Suppressor macrophage (primary cell): Measurements from ENCODE around the gene MSI2.
"Not testable (repeated sequence)": the region's sequence is repeated elsewhere in the genome, so short reads cannot be mapped to it uniquely, and the experiment has no call there.

Experiments
- DNase-seq, 4 experiments: peaks; one replicate each; pipeline ENCODE4 v3.0.0-alpha.2; 2020 to 2022
- total RNA-seq, 17 experiments: gene quantifications; one replicate each; lab custom pipeline; 2026; ENCODE audit warnings: mixed read lengths in 6 of 17, inconsistent platforms in 3 of 17; lab: John Stamatoyannopoulos, UW

The MSI2 gene
- total RNA-seq, result 1.4 to 13.7 (median 5.3) reads per million in 17 experiments

DNA sequence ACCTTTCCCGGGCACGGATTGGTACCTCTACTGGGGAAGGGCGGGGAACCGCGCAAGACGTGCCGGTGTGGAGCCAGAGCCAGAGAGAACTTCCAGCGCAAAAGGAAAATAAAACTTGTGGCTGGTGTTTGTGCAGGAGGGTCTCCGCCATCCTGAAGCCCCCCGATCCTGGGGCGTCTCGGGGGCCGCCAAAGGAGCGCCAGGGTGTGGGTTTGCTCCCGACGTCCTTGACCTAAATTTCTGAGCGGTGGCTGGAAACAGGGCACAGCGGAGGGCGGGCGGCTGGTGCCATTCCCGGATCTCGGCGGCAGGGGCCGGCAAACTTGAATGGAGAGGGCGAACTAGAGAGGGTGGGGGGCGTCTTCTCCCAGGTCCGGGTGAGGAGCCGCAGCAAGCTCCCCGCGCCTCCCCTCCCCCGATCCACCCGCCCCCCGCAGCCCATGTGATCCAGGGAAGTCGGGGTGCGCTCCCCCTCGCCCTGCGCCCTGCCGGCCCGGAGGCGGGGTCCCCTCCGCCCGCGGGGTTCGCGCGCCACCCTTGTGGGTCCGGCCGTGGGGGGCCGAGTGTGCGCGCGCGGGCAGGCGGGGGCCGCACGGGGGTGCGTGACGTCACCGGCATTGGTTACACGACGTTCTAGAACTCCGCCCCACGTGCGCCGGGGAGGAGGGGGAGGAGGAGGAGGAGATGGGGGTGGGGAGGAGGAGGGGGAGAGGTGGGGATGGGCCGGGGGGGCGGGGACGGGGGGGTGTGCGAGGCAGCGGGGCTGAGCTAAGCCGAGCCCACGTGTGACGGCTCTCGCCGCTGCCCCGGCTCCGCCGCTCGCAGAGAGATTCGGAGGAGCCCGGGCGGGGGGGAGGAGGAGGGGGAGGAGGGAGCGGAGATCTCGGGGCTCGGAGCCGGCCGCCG, at the start of gene MSI2:
Gene MSI2 (plus strand): TSS at position 748 of the 906 bp plus-strand sequence. CDS start 220 bp downstream, outside the sequence.
- peak; percentile 60 to 81 (median 72) for DNase-seq

DNA sequence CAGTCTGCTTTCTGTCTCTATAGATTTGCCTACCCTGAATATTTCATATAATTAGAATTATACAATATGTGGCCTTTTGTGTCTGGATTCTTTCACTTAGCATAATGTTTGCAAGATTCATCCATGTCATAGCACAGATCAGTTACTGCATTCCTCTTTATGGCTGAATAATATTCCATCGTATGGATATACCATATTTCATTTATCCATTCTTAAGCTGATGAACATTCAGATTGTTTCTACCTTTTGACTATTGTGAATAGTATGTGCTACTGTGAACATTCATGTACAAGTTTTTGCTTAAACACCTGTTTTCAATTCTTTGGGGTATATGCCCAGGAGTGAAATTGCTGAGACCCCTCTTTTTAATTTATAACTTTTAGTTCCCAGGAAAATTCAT, 49.4 kb upstream of the MSI2 start:
- DNase-seq, result no peak

- DNase-seq, result no peak
These were observed 48.9 kb upstream of the MSI2 start for GRCh38 chr17:57207396-57207795.

GRCh38 chr17:57210224-57210553, 46.1 kb upstream of the MSI2 start:
- no peak for DNase-seq

GRCh38 chr17:57210972-57211411, 45.3 kb upstream of the MSI2 start:
- DNase-seq, result no peak

- no peak for DNase-seq
These were observed 44.8 kb upstream of the MSI2 start for GRCh38 chr17:57211543-57211942.

GRCh38 chr17:57213180-57213825, 43.0 kb upstream of the MSI2 start:
- DNase-seq, result no peak

DNA sequence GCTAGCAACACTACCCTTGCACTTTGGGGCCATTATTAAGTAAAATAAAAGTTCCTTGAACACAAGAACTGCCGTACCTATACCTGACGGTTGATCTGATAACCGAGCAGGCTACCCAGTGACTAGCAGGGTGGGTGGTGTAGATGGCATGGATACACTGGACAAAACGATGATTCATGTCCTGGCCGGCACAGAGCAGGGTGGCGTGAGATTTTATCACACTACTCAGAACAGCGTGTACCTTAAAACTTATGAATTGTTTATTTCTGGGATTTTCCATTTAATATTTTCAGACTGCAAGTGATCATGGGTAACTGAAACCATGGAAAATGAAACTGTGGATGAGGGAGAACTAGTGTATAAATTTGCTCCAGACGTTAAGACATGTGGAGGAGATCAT, 41.0 kb upstream of the MSI2 start:
- no peak for DNase-seq

DNA sequence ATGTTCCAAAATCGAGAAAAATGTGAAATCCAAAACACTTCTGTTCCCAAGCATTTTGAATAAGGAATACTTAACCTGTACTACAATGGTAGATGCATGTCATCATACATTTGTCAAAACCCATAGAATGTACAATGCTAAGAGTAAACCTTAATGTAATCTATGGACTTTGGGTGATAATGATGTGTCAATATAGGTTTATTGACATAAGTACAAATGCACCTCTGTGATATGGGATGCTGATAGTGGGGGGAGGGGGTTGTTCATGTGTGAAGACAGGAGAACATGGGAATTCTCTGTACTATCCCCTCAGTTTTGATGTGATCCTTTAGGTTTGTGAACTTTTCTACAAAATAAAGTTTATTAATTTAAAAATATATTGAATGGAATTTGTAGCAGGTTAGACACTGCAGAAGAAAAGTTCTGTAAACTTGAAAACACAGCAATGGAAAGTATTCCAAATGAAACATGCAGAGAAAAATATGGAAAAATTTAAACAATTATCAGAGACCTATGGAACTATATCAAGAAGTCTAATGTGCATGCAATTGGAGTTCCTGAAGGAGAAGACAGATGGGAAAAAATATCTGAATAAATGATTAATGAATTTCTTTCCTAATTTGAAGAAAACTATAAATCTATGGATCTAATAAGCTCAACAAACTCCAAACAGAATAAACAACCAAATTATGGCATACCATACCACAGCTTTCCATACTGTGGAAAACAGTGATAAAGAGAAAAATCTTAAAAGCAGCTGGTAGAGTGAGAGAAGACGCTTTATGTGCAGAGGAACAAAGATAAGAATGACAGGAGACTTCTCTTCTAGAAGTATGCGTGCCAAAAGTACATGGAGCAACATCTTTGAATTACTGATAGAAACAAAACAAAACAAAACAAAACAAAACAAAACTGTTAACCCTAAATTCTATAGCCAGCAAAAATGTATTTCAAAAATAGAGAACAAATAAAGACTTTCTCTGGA, 34.7 kb upstream of the MSI2 start:
- no peak for DNase-seq

DNA sequence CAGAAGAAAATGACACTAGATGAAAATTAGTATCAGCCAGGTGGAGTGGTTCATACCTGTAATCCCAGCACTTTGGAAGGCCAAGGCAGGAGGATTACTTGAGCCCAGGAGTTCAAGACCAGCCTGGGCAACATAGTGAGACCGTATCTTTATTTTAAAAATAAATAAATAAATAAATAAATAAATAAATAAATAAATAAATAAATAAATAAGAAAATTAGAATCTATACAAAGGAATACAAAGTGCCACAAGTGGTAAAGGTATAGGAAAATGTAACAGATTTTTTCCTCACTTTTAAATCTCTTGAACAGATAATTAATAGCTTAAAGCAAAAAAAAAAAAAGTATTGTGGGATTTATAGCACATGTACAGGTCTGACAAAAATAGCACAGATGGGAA, 33.9 kb upstream of the MSI2 start:
- not testable (repeated sequence) for DNase-seq

DNA sequence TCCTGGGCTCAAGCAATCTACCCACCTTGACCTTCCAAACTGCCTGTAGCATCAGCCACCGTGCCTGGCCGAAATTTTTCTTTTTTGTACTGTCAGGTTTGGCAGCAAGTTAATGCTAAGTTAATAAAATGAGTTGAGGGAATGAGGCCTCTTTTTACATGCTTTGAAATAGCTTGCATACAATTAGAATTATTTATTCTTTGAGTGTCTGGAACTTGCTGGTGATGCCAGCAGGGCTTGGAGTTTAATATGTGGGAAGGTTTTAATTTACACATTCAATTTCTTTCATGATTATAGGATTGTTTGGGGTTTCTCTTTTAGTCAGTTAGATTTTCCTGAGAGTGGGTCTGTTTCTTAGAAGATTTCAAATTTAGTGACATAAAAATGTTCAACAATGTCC, 31.2 kb upstream of the MSI2 start:
- DNase-seq, result no peak

GRCh38 chr17:57226793-57227192, 29.5 kb upstream of the MSI2 start:
- DNase-seq, result no peak

GRCh38 chr17:57228911-57229310, 27.4 kb upstream of the MSI2 start:
- no peak for DNase-seq

DNA sequence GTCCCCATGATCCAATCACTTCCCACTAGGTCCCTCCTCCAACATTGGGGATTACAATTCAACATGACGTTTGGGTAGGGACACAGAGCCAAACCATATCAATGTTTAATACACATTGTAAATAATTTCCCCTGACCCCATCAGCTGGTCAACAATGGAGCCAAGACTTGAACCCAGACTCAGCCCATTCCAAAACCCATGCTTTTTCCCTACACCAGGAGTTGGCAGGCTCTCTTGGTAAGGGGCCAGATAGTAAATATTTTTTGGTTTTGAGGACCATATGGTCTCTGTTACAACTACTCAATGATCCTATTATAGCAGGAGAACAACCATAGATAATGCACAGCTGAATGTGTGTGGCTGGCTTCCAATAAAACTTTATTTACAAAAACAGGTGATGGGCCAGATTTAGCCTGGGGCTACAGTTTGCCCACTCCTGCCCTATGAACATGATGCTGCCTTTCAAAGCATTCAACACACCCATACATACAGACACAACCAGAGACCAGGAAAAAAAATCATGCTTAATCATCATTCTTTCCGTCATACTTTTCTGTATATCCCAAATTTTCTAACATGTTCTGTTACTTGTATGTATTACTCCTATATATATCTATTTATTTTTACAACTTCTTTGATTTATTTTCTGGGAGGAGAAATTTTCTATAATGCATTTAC, 22.1 kb upstream of the MSI2 start:
- no peak for DNase-seq

DNA sequence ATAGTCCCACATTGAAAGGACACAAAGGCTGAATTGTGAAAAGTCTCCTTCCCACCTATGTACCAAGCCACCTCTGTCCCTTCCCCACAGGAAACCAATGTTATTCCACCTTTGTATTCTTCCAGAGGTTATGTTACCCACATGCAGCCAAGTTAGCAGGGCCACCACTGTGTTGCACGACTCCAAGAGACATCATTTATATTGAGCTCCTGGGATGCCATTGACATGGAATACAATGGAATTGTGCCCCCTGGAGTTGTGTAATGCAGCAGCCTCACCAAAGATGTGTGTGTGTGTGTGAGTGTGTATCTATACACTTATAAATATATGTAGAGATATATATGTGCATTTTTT, 21.6 kb upstream of the MSI2 start:
- no peak for DNase-seq

GRCh38 chr17:57235124-57235523, 21.2 kb upstream of the MSI2 start:
- no peak for DNase-seq

- no peak for DNase-seq
These were observed 19.5 kb upstream of the MSI2 start for GRCh38 chr17:57236686-57237299.

DNA sequence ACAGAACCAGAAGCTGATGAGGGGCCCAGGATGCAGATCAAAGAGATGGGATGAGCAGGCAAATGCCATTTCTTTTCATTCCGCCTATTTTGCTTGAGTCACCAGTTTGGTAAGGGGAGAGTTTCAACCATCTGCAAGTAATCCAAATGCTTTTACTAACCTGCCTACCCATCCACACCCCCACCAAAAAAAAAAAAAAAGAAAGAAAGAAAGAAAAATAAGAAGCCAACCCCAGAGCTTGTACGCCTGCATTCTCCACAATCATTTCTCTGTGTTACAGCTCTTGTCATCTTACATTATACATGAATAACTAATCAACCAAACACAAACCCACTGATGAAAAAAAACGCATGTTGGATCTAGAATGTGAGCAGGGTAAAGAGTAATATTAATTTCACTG, 15.7 kb upstream of the MSI2 start:
- DNase-seq, result no peak

GRCh38 chr17:57242148-57242547, 14.2 kb upstream of the MSI2 start:
- DNase-seq, result no peak

DNA sequence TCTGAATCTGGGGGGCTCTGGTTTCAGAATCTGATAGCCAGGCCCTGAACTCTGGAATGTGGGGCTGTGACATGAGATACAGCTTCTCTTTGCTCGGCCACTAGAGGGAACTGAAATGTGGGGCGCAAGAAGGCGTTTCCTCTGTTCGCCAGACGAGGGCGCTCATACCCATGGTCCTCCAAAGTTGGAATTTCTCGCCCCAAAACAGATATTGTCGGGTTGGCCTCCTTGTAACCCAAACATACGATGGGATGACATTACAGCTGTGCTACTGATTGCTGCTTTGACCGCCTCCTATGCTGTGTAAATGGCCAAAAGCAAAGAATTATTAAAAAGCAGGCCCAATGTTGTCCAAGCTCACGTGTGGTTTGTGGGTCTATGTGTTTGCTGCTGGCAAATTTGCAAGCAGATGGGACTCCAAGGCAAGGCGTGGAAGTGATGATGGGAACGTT, 13.1 kb upstream of the MSI2 start:
- peak; percentile 77 to 90 (median 84) for DNase-seq

GRCh38 chr17:57245786-57246185, 10.5 kb upstream of the MSI2 start:
- no peak for DNase-seq

- DNase-seq, result no peak
These were observed 10.1 kb upstream of the MSI2 start for GRCh38 chr17:57246257-57246656.
